Retinal pigment epithelial cell (primary cell): ENCODE results near the gene CMIP.
"Not testable (repeated sequence)": the region's sequence is repeated elsewhere in the genome, so short reads cannot be mapped to it uniquely, and the experiment has no call there.

Experiments
- DNase-seq: peaks from one replicate; pipeline ENCODE4 v3.0.0-alpha.2; 2010; ENCODE audit warnings: low read depth
- H3K4me3 ChIP-seq: 2 replicates; pipeline ENCODE4 v1.5.1; 2011; ENCODE audit warnings: mild to moderate bottlenecking, low read length, control low read depth, moderate library complexity
- CTCF ChIP-seq: conservative IDR thresholded peaks from 2 replicates; pipeline ENCODE4 v1.5.1; 2011; ENCODE audit warnings: low read depth, low read length, control low read depth, inconsistent platforms

The CMIP gene

GRCh38 chr16:81686391-81687130 lies 242.0 kb downstream of the CMIP start:
- no peak for DNase-seq
- no peak overlapping the region for H3K4me3 ChIP-seq
- TF ChIP-seq CTCF: no peak

- DNase-seq: no peak
- H3K4me3 ChIP-seq: no peak overlapping the region
- no peak for TF ChIP-seq CTCF
Observed at GRCh38 chr16:81687131-81687456, 242.5 kb downstream of the CMIP start.

GRCh38 chr16:81688182-81688581 lies 243.6 kb downstream of the CMIP start:
- H3K4me3 ChIP-seq: no peak overlapping the region
- no peak for DNase-seq
- TF ChIP-seq CTCF: no peak

GRCh38 chr16:81688839-81689238 lies 244.2 kb downstream of the CMIP start:
- not testable (repeated sequence) for DNase-seq, H3K4me3 ChIP-seq

GRCh38 chr16:81692021-81692420 lies 247.4 kb downstream of the CMIP start:
- TF ChIP-seq CTCF: no peak

GRCh38 chr16:81692571-81692970 lies 248.0 kb downstream of the CMIP start:
- TF ChIP-seq CTCF: no peak
- no peak overlapping the region for H3K4me3 ChIP-seq
- no peak for DNase-seq

More at GRCh38 chr16:81692021-81692420, 247.4 kb downstream of the CMIP start:
- H3K4me3 ChIP-seq: no peak overlapping the region
- DNase-seq: no peak

GRCh38 chr16:81693041-81693743 lies 248.6 kb downstream of the CMIP start:
- H3K4me3 ChIP-seq: no peak overlapping the region
- no peak for DNase-seq
- no peak for TF ChIP-seq CTCF
